Hepatocyte (in vitro differentiated cells): ENCODE measurements around the gene CYP11A1. TPM values are rescaled to one million over a fixed set of nuclear protein-coding genes. Genes with fewer than 3 reads are reported as not detected.

Source experiments
- DNase-seq: peaks from one replicate; pipeline ENCODE4 v3.0.0-alpha.2; 2016; ENCODE audit warnings: low spot score
- H2AFZ ChIP-seq: fragments of 200-600 bp; sonication (generic); 2 replicates; pipeline ENCODE4 v1.6.0; 2016; ENCODE audit warnings: antibody characterized with exemption, mild to moderate bottlenecking
- H3K27ac ChIP-seq: fragments of 200-600 bp; sonication (generic); 2 replicates; pipeline ENCODE4 v1.5.1; 2016; ENCODE audit warnings: mild to moderate bottlenecking
- H3K27me3 ChIP-seq: fragments of 200-600 bp; sonication (generic); 2 replicates; pipeline ENCODE4 v1.6.1; 2016
- H3K36me3 ChIP-seq: fragments of 200-600 bp; sonication (generic); replicated peaks from 2 replicates; pipeline ENCODE4 v1.5.1; 2016; ENCODE audit warnings: low read depth; ENCODE audit not compliant: insufficient read depth
- H3K4me1 ChIP-seq: fragments of 200-600 bp; sonication (generic); 2 replicates; pipeline ENCODE4 v1.5.1; 2016; ENCODE audit warnings: mild to moderate bottlenecking, moderate library complexity; ENCODE audit not compliant: insufficient read depth
- H3K4me2 ChIP-seq: fragments of 200-600 bp; sonication (generic); 2 replicates; pipeline ENCODE4 v1.6.0; 2016
- H3K4me3 ChIP-seq: fragments of 200-600 bp; sonication (generic); 2 replicates; pipeline ENCODE4 v1.5.1; 2016; ENCODE audit warnings: mild to moderate bottlenecking
- H3K79me2 ChIP-seq: fragments of 200-600 bp; sonication (generic); 2 replicates; pipeline ENCODE4 v1.6.0; 2017; ENCODE audit warnings: mild to moderate bottlenecking
- H3K9me2 ChIP-seq: fragments of 200-600 bp; sonication (generic); replicated peaks from 2 replicates; pipeline ENCODE4 v1.6.0; 2017; ENCODE audit warnings: mild to moderate bottlenecking; ENCODE audit not compliant: insufficient read depth
- H3K9me3 ChIP-seq: fragments of 200-600 bp; sonication (generic); 2 replicates; pipeline ENCODE4 v1.5.1; 2016; ENCODE audit warnings: low read depth, mild to moderate bottlenecking
- H4K20me1 ChIP-seq: fragments of 200-600 bp; sonication (generic); 2 replicates; pipeline ENCODE4 v1.6.0; 2016; ENCODE audit warnings: mild to moderate bottlenecking; ENCODE audit not compliant: insufficient read depth, poor library complexity, severe bottlenecking
- CTCF ChIP-seq: fragments of 200-600 bp; sonication (generic); IDR thresholded peaks from 2 replicates; pipeline ENCODE4 v1.5.1; 2016; ENCODE audit warnings: antibody characterized with exemption, mild to moderate bottlenecking; ENCODE audit not compliant: poor library complexity
- EZH2 ChIP-seq: fragments of 200-600 bp; sonication (generic); IDR thresholded peaks from 2 replicates; pipeline ENCODE4 v1.6.1; 2016; ENCODE audit warnings: antibody characterized with exemption, mild to moderate bottlenecking, borderline replicate concordance
- EZH2phosphoT487 ChIP-seq: fragments of 200-600 bp; sonication (generic); IDR thresholded peaks from one replicate; pipeline ENCODE4 v1.6.1; 2018; ENCODE audit warnings: antibody characterized with exemption, mild to moderate bottlenecking, low read depth, moderate library complexity; ENCODE audit not compliant: unreplicated experiment, severe bottlenecking
- WGBS: methylation state at CpG from one replicate; pipeline ENCODE4 v1.1.6; 2016; ENCODE audit warnings: low lambda C conversion rate; ENCODE audit errors: missing lambda C conversion rate; 5-methylcytosine and 5-hydroxymethylcytosine counted together
- polyA plus RNA-seq: library from polyadenylated mRNA; unstranded; fragments of >200 nt; fragmentation: Nextera tagmentation; extraction: Ambion mirVana; gene quantifications from 2 replicates; pipeline ENCODE4 v1.2.1, GENCODE V29; 2016
- total RNA-seq: library from RNA; depleted of rRNA; stranded (reverse); fragments of >200 nt; gene quantifications from 2 replicates; pipeline ENCODE4 v1.2.3, GENCODE V29; 2014

The CYP11A1 gene
- total and polyA plus RNA-seq, 2 experiments from 2014 or later = 0.80 to 2.6 TPM

GRCh38 chr15:74400313-74400860 lies 32.9 kb upstream of the CYP11A1 start:
- TF ChIP-seq EZH2phosphoT487 = no peak
- TF ChIP-seq EZH2 = no peak
- TF ChIP-seq CTCF = no peak
- Histone ChIP-seq H4K20me1 (no peaks in the 10 kb centered on the region), H3K27me3 (no peaks in the 10 kb centered on the region), H3K9me2 (no peaks in the 10 kb centered on the region), H3K27ac (no peak overlapping the region), H3K4me3 (no peak overlapping the region), H3K36me3 (no peaks in the 10 kb centered on the region), H2AFZ (no peak overlapping the region), H3K9me3 (no peaks in the 10 kb centered on the region), H3K4me1 (peaks cover 20% of the 10 kb centered on the region), H3K4me2 (no peak overlapping the region), H3K79me2 (no peaks in the 10 kb centered on the region)
- 92% methylated on average over 9 of the region's 10 CpGs for WGBS
- DNase-seq = no peak

GRCh38 chr15:74399511-74400312 lies 32.3 kb upstream of the CYP11A1 start:
- H3K4me1 ChIP-seq = peaks cover 21% of the 10 kb centered on the region
- DNase-seq = no peak
- H3K9me3 ChIP-seq = no peaks in the 10 kb centered on the region
- no peak overlapping the region for H3K4me2 ChIP-seq
- no peaks in the 10 kb centered on the region for H3K27me3 ChIP-seq
- H3K79me2 ChIP-seq = no peaks in the 10 kb centered on the region
- 60% methylated on average over 5 of the region's 5 CpGs for WGBS
- H2AFZ ChIP-seq = no peak overlapping the region
- no peak for TF ChIP-seq EZH2
- TF ChIP-seq EZH2phosphoT487 = no peak
- no peak for TF ChIP-seq CTCF
- no peak overlapping the region for H3K27ac ChIP-seq
- no peaks in the 10 kb centered on the region for H3K9me2 ChIP-seq
- H4K20me1 ChIP-seq = no peaks in the 10 kb centered on the region
- no peaks in the 10 kb centered on the region for H3K36me3 ChIP-seq
- no peak overlapping the region for H3K4me3 ChIP-seq

- TF ChIP-seq CTCF (no peak), EZH2phosphoT487 (no peak)
- Histone ChIP-seq H3K9me3 (no peaks in the 10 kb centered on the region), H4K20me1 (no peaks in the 10 kb centered on the region), H3K27me3 (no peaks in the 10 kb centered on the region), H3K27ac (no peak overlapping the region), H3K4me1 (peaks cover 21% of the 10 kb centered on the region), H3K79me2 (no peaks in the 10 kb centered on the region), H2AFZ (no peak overlapping the region), H3K4me3 (no peak overlapping the region), H3K4me2 (no peak overlapping the region), H3K36me3 (no peaks in the 10 kb centered on the region), H3K9me2 (no peaks in the 10 kb centered on the region)
- DNase-seq = no peak
- whole genome bisulfite sequencing = 95% methylated on average over 3 of the region's 3 CpGs
These were observed 31.7 kb upstream of the CYP11A1 start for GRCh38 chr15:74399100-74399499.
